GM10266 (cell line): ENCODE measurements around the gene SPTBN5.

ENCODE experiments used
- DNase-seq: peaks from one replicate; pipeline ENCODE4 v3.0.0; 2012; ENCODE audit errors: extremely low spot score
- CTCF ChIP-seq: IDR thresholded peaks from 2 replicates; pipeline ENCODE4 v1.5.1; 2012; ENCODE audit warnings: mild to moderate bottlenecking, low read depth; ENCODE audit not compliant: control insufficient read depth, insufficient read depth; ENCODE audit errors: missing control alignments

The SPTBN5 gene

GRCh38 chr15:41880156-41880877 lies 13.5 kb downstream of the SPTBN5 start:
- no peak for DNase-seq
- no peak for TF ChIP-seq CTCF

DNA sequence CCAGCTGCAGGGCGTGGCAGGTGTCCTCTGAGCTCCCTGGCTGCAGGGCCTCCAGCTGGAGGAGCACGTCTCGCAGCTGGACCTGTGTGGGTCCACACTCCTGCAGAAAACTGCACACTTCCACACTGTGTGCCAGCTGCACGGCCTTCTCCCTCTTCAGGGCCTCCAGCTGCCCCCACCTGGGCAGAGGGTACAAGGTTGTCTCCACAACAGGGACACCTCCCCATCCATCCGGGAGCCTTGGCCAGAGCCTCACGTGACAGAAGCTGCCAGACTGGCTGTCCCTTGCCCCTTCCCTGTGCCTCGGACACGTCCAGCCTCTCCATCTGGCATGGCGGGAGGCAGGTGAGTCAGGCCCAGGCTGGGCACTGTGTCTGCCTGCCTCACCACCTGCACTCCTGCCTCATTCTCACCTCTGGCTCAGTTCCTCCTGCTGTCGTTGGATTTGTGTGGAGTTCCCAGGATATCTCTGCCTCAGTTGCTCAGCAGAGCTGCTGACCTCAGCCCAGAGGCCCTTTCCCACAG lies 14.5 kb downstream of the SPTBN5 start:
- DNase-seq = no peak
- no peak for TF ChIP-seq CTCF

- TF ChIP-seq CTCF = no peak
- no peak for DNase-seq
These were observed 15.5 kb downstream of the SPTBN5 start for GRCh38 chr15:41878355-41878699.

DNA sequence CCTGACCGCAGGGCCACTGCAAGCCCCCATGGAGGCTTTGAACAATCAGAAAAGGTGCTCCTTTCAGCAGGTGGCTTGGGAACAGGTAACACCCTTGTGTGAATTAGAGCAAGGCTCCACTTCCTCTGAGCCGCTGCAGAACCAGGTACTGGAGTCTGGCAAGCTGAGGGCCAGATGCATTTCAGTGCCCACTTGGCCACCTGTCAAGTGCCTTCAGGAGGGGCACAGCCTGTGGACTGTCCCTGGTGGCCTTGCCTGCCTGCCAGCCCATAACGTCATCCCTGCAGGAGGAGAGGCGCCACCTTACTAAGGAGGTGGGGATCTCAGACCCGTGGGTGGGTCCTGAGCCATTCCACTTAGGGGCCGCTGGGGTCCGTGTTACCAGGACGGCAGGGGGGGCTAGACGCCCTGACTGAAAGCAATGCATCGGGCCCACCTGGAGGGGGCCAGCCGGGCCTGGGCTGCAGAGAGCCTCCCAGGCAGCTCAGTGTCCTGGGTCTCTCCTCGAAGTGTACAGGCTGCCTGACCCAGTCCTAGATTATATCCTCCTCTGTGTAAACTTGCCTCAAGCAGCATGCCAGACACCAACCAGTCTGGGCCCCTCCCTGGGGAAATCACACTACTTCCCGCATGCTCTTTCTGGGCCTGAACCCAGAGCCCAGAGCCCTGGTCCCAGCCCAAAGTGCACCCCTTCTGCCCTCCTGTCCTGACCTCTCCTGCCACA lies 16.1 kb downstream of the SPTBN5 start:
- no peak for DNase-seq

GRCh38 chr15:41876689-41877088 lies 17.2 kb downstream of the SPTBN5 start:
- no peak for TF ChIP-seq CTCF
- DNase-seq = no peak

More for the DNA sequence above, 16.1 kb downstream of the SPTBN5 start:
- TF ChIP-seq CTCF = no peak

DNA sequence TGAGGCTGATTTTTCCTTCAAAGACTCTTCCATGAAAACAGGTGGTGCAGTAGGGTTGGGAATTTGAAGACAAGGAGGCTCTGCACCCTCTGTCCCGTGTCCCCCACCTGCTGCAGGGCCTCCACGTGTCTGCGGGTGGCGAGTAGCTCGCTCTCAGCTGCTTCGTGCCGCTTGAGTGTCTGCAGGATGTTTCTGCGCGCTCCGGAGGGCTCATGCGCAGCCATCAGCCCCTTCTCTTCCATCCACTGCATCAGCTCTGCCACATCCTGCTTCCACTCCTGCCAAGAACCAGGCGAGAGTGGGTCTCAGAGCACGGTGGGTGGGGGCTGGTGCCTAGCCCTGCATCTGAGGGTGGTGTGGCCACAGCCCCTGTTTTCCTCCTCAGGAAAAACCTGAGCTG lies 17.8 kb downstream of the SPTBN5 start:
- TF ChIP-seq CTCF = no peak
- DNase-seq = no peak

DNA sequence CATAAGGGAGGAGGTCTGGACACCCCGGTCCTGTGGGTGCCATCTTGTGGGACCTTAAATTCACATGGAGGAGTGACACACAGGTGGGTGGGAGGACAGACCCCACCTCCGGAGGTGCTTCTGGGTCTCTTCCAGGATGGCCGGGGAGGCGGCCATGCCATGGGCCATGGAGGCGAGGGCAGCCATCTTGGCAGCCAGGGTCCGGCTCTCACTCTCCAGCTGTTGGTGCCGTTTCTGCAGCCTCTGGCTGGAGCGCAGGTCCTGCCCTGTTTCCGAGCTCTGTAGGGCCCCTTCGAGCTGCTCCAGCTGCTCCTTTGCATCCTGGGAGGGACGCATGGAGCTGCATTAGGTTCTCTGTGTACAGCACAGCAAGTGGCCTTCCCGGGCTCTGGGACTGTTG lies 19.1 kb downstream of the SPTBN5 start:
- DNase-seq = no peak

More for the DNA sequence above, 19.1 kb downstream of the SPTBN5 start:
- no peak for TF ChIP-seq CTCF
